ENCODE results near the gene CCSER1.

DNA sequence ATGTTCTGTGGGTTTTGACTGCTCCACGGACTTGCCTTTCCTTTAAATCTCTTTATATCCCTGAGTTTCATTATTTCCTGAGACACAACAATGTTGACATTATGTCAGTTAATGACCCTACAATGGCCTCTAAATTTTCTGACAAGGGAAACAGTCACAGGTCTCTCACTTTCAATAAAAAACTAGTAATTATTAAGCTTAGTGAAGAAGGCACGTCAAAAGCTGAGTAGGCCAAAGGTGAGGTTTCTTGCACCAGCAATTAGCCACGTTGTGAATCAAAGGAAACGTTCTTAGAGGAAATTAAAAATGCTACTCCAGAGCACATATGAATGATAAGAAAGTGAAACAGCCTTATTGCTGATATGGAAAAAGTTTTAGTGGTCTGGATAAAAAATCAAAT is 1246.4 kb downstream of the CCSER1 start:
- TF ChIP-seq, protein P1, sequence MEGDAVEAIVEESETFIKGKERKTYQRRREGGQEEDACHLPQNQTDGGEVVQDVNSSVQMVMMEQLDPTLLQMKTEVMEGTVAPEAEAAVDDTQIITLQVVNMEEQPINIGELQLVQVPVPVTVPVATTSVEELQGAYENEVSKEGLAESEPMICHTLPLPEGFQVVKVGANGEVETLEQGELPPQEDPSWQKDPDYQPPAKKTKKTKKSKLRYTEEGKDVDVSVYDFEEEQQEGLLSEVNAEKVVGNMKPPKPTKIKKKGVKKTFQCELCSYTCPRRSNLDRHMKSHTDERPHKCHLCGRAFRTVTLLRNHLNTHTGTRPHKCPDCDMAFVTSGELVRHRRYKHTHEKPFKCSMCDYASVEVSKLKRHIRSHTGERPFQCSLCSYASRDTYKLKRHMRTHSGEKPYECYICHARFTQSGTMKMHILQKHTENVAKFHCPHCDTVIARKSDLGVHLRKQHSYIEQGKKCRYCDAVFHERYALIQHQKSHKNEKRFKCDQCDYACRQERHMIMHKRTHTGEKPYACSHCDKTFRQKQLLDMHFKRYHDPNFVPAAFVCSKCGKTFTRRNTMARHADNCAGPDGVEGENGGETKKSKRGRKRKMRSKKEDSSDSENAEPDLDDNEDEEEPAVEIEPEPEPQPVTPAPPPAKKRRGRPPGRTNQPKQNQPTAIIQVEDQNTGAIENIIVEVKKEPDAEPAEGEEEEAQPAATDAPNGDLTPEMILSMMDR (IDR thresholded peaks at IDR 0.05): no peak
- no peak for TF ChIP-seq EZH2 (IDR thresholded peaks at IDR 0.05; ENCODE audit: borderline replicate concordance, insufficient read depth, low read depth, low read length, poor library complexity, severe bottlenecking)

All from B cell (primary cell).